ENCODE measurements around the gene FGF19. TPM values are rescaled to one million over a fixed set of nuclear protein-coding genes. Genes with fewer than 3 reads are reported as not detected.

The FGF19 gene
- total RNA-seq, 2 donors from 2014 or later, result not detected

DNA sequence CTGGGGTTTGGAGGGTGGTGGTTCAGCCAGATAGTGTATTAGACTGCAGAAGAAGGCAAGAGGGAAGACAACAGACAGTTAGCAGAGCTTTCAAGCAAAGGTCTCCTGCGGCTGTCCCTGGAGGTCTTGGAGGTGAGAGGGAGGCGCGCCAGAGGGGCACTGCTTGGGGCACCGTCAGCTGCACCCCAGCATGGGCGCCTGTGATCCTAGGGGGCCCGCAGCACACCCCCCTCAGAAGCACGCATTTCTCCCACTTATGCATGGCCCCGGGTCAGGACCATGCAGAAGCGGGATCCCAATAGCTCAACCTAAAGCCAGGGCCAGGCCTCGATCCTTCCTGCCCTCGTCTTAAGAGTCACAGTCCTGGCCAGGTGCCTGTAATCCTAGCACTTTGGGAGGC is 44.8 kb upstream of the FGF19 start:
- WGBS, 2 donors, result 71 to 79% methylated on average over 4 to 11 of the region's 11 CpGs
- no peak overlapping the region for H3K4me3 ChIP-seq
- H3K4me1 ChIP-seq, result no peaks in the 10 kb centered on the region
- TF ChIP-seq POLR2A (IDR thresholded peaks at IDR 0.05), result no peak
- H3K9me3 ChIP-seq, result no peaks in the 10 kb centered on the region
- H3K36me3 ChIP-seq (replicated peaks in 1 of 2; ENCODE audit: insufficient read depth in 1 of 2, low read depth in 2 of 2), result no peaks in the 10 kb centered on the region
- no peaks in the 10 kb centered on the region for H3K27me3 ChIP-seq
- no peak for DNase-seq
- intact Hi-C loops (cut with DNase I), result no loop called here
- no peak overlapping the region for H3K27ac ChIP-seq
- ATAC-seq, result no peak

DNA sequence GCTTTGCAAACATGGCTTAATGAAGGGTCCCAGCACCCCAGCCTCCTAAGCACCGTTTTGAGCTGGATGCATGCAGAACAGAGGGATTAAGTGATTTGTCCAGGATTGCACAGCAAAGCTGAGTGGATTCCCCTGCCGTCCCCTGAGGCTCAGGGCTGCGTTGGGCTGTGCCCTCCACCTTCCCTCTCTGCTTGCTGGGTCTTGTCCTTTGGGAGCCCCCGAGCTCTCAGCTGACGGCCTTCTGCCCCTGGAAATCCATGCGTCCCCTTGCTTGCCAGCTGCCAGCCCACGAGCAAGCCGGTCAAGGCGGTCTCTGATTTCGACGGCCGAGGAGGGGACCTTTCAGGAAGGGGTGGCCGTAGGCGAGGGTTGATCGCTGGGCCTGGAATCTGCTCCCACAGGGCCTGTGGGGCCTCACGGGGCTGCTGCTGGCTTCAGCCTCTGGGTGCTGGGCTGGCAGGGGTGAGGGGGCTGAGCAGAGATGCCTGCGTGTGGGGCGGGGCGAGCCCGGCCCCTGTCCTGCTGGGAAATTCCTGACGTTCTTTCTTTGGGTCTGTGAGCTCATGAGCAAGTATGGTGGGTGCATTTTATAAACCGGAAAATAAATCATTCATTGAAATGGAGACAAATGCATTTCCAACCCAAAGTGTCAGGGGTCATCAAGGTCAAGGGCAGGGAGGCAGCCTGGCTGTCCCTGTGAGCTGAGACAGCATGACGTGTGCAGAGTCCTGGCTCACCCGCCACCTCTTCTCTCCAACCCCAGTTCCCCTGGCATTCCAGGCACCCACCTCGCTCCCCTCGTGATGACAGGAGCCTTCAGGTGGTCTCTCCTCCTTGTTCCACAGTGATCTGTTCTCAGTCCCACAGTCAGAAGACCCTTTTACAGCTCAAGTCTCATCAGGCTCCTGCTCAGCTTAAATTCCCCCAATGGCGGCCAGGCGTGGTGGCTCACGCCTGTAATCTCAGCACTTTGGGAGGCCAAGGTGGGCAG is 43.2 kb upstream of the FGF19 start:
- Histone ChIP-seq H3K9me3 (no peaks in the 10 kb centered on the region), H3K4me3 (no peak overlapping the region), H3K27me3 (no peaks in the 10 kb centered on the region), H3K27ac (no peak overlapping the region), H3K36me3 (replicated peaks in 1 of 2; ENCODE audit: insufficient read depth in 1 of 2, low read depth in 2 of 2) (no peaks in the 10 kb centered on the region), H3K4me1 (no peaks in the 10 kb centered on the region)
- DNase-seq (no peak), ATAC-seq (no peak)
- no peak for TF ChIP-seq POLR2A (IDR thresholded peaks at IDR 0.05)
- TF ChIP-seq, protein P1, sequence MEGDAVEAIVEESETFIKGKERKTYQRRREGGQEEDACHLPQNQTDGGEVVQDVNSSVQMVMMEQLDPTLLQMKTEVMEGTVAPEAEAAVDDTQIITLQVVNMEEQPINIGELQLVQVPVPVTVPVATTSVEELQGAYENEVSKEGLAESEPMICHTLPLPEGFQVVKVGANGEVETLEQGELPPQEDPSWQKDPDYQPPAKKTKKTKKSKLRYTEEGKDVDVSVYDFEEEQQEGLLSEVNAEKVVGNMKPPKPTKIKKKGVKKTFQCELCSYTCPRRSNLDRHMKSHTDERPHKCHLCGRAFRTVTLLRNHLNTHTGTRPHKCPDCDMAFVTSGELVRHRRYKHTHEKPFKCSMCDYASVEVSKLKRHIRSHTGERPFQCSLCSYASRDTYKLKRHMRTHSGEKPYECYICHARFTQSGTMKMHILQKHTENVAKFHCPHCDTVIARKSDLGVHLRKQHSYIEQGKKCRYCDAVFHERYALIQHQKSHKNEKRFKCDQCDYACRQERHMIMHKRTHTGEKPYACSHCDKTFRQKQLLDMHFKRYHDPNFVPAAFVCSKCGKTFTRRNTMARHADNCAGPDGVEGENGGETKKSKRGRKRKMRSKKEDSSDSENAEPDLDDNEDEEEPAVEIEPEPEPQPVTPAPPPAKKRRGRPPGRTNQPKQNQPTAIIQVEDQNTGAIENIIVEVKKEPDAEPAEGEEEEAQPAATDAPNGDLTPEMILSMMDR (IDR thresholded peaks at IDR 0.05), result no peak
- 51 to 52% methylated on average over 15 to 26 of the region's 29 CpGs for WGBS, 2 donors
- intact Hi-C loops (cut with DNase I), result no loop called here

DNA sequence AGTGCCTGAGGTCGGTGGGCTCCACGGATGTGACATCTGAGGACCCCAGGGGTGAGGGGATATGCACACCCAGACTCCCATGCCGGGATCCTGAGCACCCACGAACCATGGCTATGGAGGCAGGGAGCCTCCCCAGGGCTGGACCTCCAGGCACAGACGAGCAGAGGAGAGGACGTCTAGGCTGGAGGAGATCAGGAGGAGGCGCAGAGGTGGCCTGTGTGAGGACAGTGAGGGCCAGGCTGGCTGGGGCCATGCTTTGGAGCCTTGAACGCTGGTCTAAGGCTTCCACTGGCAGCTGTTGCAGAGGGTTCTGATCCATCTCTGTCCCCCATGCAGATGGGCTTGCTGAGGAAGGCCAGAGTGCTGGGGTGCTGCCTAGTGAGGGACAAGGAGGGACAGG is 42.3 kb upstream of the FGF19 start:
- no peak for TF ChIP-seq POLR2A (IDR thresholded peaks at IDR 0.05)
- TF ChIP-seq, protein P1 (IDR thresholded peaks at IDR 0.05), result no peak
- WGBS, 2 donors, result 35 to 66% methylated on average over 6 to 8 of the region's 8 CpGs
- Histone ChIP-seq H3K4me1 (no peaks in the 10 kb centered on the region), H3K4me3 (no peak overlapping the region), H3K36me3 (replicated peaks in 1 of 2; ENCODE audit: insufficient read depth in 1 of 2, low read depth in 2 of 2) (no peaks in the 10 kb centered on the region), H3K9me3 (no peaks in the 10 kb centered on the region), H3K27me3 (no peaks in the 10 kb centered on the region), H3K27ac (no peak overlapping the region)
- intact Hi-C loops (cut with DNase I), result no loop called here
- ATAC-seq (no peak), DNase-seq (no peak)

DNA sequence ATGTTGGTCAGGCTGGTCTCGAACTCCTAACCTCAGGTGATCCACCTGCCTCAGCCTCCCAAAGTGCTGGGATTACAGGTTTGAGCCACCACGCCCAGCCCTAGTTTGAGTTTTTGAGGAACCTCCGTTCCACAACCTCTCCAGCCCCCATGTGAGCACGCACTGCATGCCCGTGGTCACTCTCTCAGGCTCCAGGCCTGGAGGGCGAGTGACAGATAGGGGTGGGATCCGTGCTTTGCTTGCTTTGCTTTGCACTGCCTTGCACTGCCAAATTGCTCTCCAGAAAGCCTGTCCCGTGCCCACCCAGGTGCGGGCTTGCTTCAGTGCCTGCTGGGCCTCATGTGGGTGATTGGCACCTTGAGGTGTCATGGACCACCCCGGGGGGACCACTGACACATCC is 41.4 kb upstream of the FGF19 start:
- Histone ChIP-seq H3K27me3 (no peaks in the 10 kb centered on the region), H3K9me3 (no peaks in the 10 kb centered on the region), H3K4me3 (no peak overlapping the region), H3K27ac (no peak overlapping the region), H3K36me3 (replicated peaks in 1 of 2; ENCODE audit: insufficient read depth in 1 of 2, low read depth in 2 of 2) (no peaks in the 10 kb centered on the region), H3K4me1 (no peaks in the 10 kb centered on the region)
- DNase-seq (no peak), ATAC-seq (no peak)
- TF ChIP-seq, protein P1 (IDR thresholded peaks at IDR 0.05), result no peak
- TF ChIP-seq POLR2A (IDR thresholded peaks at IDR 0.05), result no peak
- 71 to 72% methylated on average over 6 of the region's 10 CpGs for WGBS, 2 donors
- intact Hi-C loops (cut with DNase I), result no loop called here

DNA sequence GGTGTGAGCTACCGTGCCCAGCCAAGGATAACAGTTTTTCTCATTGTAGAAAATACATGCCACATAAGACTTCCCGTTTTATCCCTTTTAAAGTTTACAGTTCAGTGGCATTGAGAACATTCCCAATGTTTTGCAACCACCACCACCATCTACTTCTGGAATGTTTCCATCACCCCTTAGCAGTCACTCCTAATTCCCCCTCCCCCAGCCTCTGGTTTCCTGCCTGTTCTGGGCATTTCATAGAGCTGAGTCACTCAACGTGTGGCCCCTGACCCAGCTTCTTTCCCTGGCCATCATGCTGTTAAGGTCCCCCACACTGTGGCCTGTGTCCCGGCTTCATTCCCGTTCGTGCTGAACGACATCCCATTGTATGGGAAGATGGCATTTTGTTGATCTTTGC is 40.6 kb upstream of the FGF19 start:
- TF ChIP-seq POLR2A (IDR thresholded peaks at IDR 0.05), result no peak
- TF ChIP-seq, protein P1 (IDR thresholded peaks at IDR 0.05), result no peak
- Histone ChIP-seq H3K9me3 (no peaks in the 10 kb centered on the region), H3K27me3 (no peaks in the 10 kb centered on the region), H3K4me1 (no peaks in the 10 kb centered on the region), H3K4me3 (no peak overlapping the region), H3K36me3 (replicated peaks in 1 of 2; ENCODE audit: insufficient read depth in 1 of 2, low read depth in 2 of 2) (no peaks in the 10 kb centered on the region), H3K27ac (no peak overlapping the region)
- peak in 1 of 4 donors; percentile 16 for DNase-seq
- WGBS, 2 donors, result 48 to 65% methylated on average over 7 of the region's 7 CpGs
- ATAC-seq, result no peak
- intact Hi-C loops (cut with DNase I), result no loop called here

All from body of pancreas (tissue), 4 donors.